AG04449 (cell line): Measurements from ENCODE around the gene TMEM198.

Source experiments
- CTCF ChIA-PET: fragments of 350-600 bp; formaldehyde crosslinking; extraction: SDS; loops from one replicate; lab custom pipeline; 2021; ENCODE audit warnings: antibody characterized with exemption; lab: Yijun Ruan, JAX
- POLR2A ChIA-PET: fragments of 400-600, 350-600 bp; formaldehyde crosslinking; extraction: SDS; loops from one replicate; lab custom pipeline; 2020; ENCODE audit warnings: antibody characterized with exemption, inconsistent platforms; lab: Yijun Ruan, JAX
- DNase-seq: peaks from one replicate; pipeline ENCODE4 v3.0.0-alpha.2; 2010; ENCODE audit warnings: low read depth, low spot score
- H3K4me3 ChIP-seq: 2 replicates; pipeline ENCODE4 v1.5.1; 2011; ENCODE audit warnings: low read depth, mild to moderate bottlenecking, control low read depth, low read length
- CTCF ChIP-seq: IDR thresholded peaks from one replicate; pipeline ENCODE4 v1.5.1; 2011; ENCODE audit warnings: mild to moderate bottlenecking, moderate library complexity, low read length, control low read depth, inconsistent platforms; ENCODE audit not compliant: insufficient read depth; ENCODE audit errors: missing control alignments

The TMEM198 gene

GRCh38 chr2:219575566-219576504 lies 32.0 kb downstream of the TMEM198 start:
- no peak for DNase-seq
- H3K4me3 ChIP-seq: no peak overlapping the region
- CTCF ChIA-PET: interaction anchor here (1.2 to 4.7 kb wide), 3 partner anchors 13 to 67 kb away, joined by 3 to 34 read pairs (median 4); no protein-coding TSS in a partner anchor
- POLR2A ChIA-PET: no interaction called here
- TF ChIP-seq CTCF: no peak

- ChIA-PET POLR2A (no interaction called here), CTCF (interaction anchor here (1.2 to 4.7 kb wide), 3 partner anchors 12 to 66 kb away, joined by 3 to 34 read pairs (median 4); no protein-coding TSS in a partner anchor)
- no peak for TF ChIP-seq CTCF
- DNase-seq: no peak
- H3K4me3 ChIP-seq: no peak overlapping the region
Observed at GRCh38 chr2:219576505-219577388, 32.9 kb downstream of the TMEM198 start.

- CTCF ChIA-PET: interaction anchor here (1.2 kb wide), 1 partner anchor 18 kb away, joined by 3 read pairs; no protein-coding TSS in a partner anchor
- POLR2A ChIA-PET: no interaction called here
Observed at GRCh38 chr2:219578811-219579613, 35.2 kb downstream of the TMEM198 start.

GRCh38 chr2:219581346-219581745 lies 37.5 kb downstream of the TMEM198 start:
- ChIA-PET POLR2A (no interaction called here), CTCF (no interaction called here)
- no peak for DNase-seq
- no peak for TF ChIP-seq CTCF
- no peak overlapping the region for H3K4me3 ChIP-seq

More at GRCh38 chr2:219578811-219579613, 35.2 kb downstream of the TMEM198 start:
- no peak for DNase-seq
- no peak for TF ChIP-seq CTCF
- H3K4me3 ChIP-seq: no peak overlapping the region

GRCh38 chr2:219591091-219591490 lies 47.3 kb downstream of the TMEM198 start:
- TF ChIP-seq CTCF: no peak
- H3K4me3 ChIP-seq: no peak overlapping the region
- POLR2A ChIA-PET: no interaction called here
- DNase-seq: no peak
- CTCF ChIA-PET: interaction anchor here (0.6 to 1.9 kb wide), 3 partner anchors 61 to 99 kb away, joined by 3 to 7 read pairs (median 3); no protein-coding TSS in a partner anchor
